CD14-positive monocyte (primary cell): ENCODE data around the gene CSMD2. TPM values are rescaled to one million over a fixed set of nuclear protein-coding genes. Genes with fewer than 3 reads are reported as not detected.

Source experiments
- DNase-seq, 3 donors: peaks; one replicate each; pipeline ENCODE4 v3.0.0-alpha.2; 2011 to 2022
- H2AFZ ChIP-seq: 2 replicates; pipeline ENCODE4 v1.6.0; 2012; ENCODE audit warnings: mild to moderate bottlenecking, low read depth, low read length, inconsistent platforms; ENCODE audit not compliant: insufficient read depth, poor library complexity, severe bottlenecking
- H3K27ac ChIP-seq, 2 donors: 1 replicate in 1 of 2; 2 replicates in 1 of 2; pipeline ENCODE4 v1.5.1; 2012 to 2013; ENCODE audit warnings: low read length in 2 of 2, control low read depth in 1 of 2, inconsistent platforms in 1 of 2, low read depth in 1 of 2, mild to moderate bottlenecking in 1 of 2
- H3K27me3 ChIP-seq, 2 donors: one replicate each; pipeline versions ENCODE4 v1.6.0 to v1.6.1; 2011 to 2013; ENCODE audit warnings: low read length in 2 of 2; ENCODE audit not compliant: control insufficient read depth in 2 of 2, insufficient read depth in 2 of 2
- H3K36me3 ChIP-seq, 2 donors: replicated peaks in 1 of 2; 1 replicate in 1 of 2; 2 replicates in 1 of 2; pipeline versions ENCODE4 v1.5.1 to v1.6.1; 2012 to 2013; ENCODE audit warnings: low read length in 2 of 2, control low read depth in 1 of 2, inconsistent platforms in 1 of 2, mild to moderate bottlenecking in 1 of 2; ENCODE audit not compliant: insufficient read depth in 2 of 2, control insufficient read depth in 1 of 2
- H3K4me1 ChIP-seq, 2 donors: 1 replicate in 1 of 2; 2 replicates in 1 of 2; pipeline versions ENCODE4 v1.5.1 to v1.6.1; 2012 to 2013; ENCODE audit warnings: low read length in 2 of 2, control low read depth in 1 of 2, inconsistent platforms in 1 of 2, mild to moderate bottlenecking in 1 of 2, moderate library complexity in 1 of 2; ENCODE audit not compliant: insufficient read depth in 2 of 2, control insufficient read depth in 1 of 2
- H3K4me2 ChIP-seq: replicated peaks from 2 replicates; pipeline ENCODE3; 2012; ENCODE audit warnings: low read length, moderate library complexity, mild to moderate bottlenecking; ENCODE audit not compliant: poor library complexity, severe bottlenecking; ENCODE audit errors: extremely low read depth
- H3K4me3 ChIP-seq, 3 experiments: fragments of 200-600 bp in 1 of 3; sonication (generic) in 1 of 3; replicated peaks in 1 of 3; 1 replicate in 2 of 3; 2 replicates in 1 of 3; pipeline ENCODE4 v1.5.1; 2011 to 2013; ENCODE audit warnings: low read length in 3 of 3, mild to moderate bottlenecking in 3 of 3, control low read depth in 2 of 3, low read depth in 2 of 3, inconsistent platforms in 1 of 3, moderate library complexity in 1 of 3
- H3K79me2 ChIP-seq: 2 replicates; pipeline ENCODE4 v1.6.0; 2012; ENCODE audit warnings: mild to moderate bottlenecking, control low read depth, inconsistent platforms, low read length, moderate library complexity; ENCODE audit not compliant: insufficient read depth
- H3K9ac ChIP-seq: 2 replicates; pipeline ENCODE4 v1.6.0; 2017; ENCODE audit warnings: low read length, mild to moderate bottlenecking; ENCODE audit not compliant: insufficient read depth, poor library complexity, severe bottlenecking
- H3K9me3 ChIP-seq, 2 donors: replicated peaks in 1 of 2; 1 replicate in 1 of 2; 2 replicates in 1 of 2; pipeline versions ENCODE4 v1.5.1 to v1.6.1; 2012 to 2013; ENCODE audit warnings: low read length in 2 of 2, control low read depth in 1 of 2; ENCODE audit not compliant: control insufficient read depth in 1 of 2, insufficient read depth in 1 of 2
- H4K20me1 ChIP-seq: 2 replicates; pipeline ENCODE4 v1.6.0; 2012; ENCODE audit warnings: mild to moderate bottlenecking, low read length, control low read depth, moderate library complexity; ENCODE audit not compliant: insufficient read depth
- H3K27ac Mint-ChIP-seq, 7 donors: one replicate each; pipeline ENCODE4 v1.8.0; 2020; ENCODE audit warnings: mild to moderate bottlenecking in 7 of 7, mixed read lengths in 7 of 7, moderate library complexity in 6 of 7, inconsistent platforms in 2 of 7
- H3K27me3 Mint-ChIP-seq, 3 donors: one replicate each; pipeline ENCODE4 v1.8.0; 2021 to 2022; ENCODE audit warnings: low read depth in 3 of 3, mild to moderate bottlenecking in 3 of 3, mixed read lengths in 3 of 3, moderate library complexity in 3 of 3, inconsistent platforms in 1 of 3
- H3K36me3 Mint-ChIP-seq, 2 donors: one replicate each; pipeline ENCODE4 v1.8.0; 2020; ENCODE audit warnings: mixed read lengths in 2 of 2, inconsistent platforms in 1 of 2, mild to moderate bottlenecking in 1 of 2
- H3K4me1 Mint-ChIP-seq: one replicate; pipeline ENCODE4 v1.8.0; 2020; ENCODE audit warnings: mild to moderate bottlenecking, mixed read lengths
- H3K4me3 Mint-ChIP-seq, 2 donors: one replicate each; pipeline ENCODE4 v1.8.0; 2020; ENCODE audit warnings: mild to moderate bottlenecking in 2 of 2, mixed read lengths in 2 of 2, moderate library complexity in 1 of 2
- H3K9me3 Mint-ChIP-seq, 7 donors: one replicate each; pipeline ENCODE4 v1.8.0; 2020 to 2022; ENCODE audit warnings: mixed read lengths in 7 of 7, mild to moderate bottlenecking in 6 of 7, moderate library complexity in 6 of 7, inconsistent platforms in 2 of 7
- CTCF ChIP-seq: fragments of 200-600 bp; IDR thresholded peaks from one replicate; pipeline ENCODE4 v1.8.0; 2022; ENCODE audit warnings: antibody characterized with exemption, mild to moderate bottlenecking
- WGBS: methylation state at CpG from one replicate; pipeline ENCODE4 v1.1.5; 2013; ENCODE audit warnings: missing lambda C conversion rate; ENCODE audit not compliant: insufficient coverage; 5-methylcytosine and 5-hydroxymethylcytosine counted together
- intact Hi-C, 2 donors: fragments of 100-400 bp; cut with micrococcal nuclease; formaldehyde crosslinking; loops; one replicate each; pipeline versions ENCODE4 v1.15.0 to v1.15.1; 2023
- polyA plus RNA-seq, 3 donors: library from polyadenylated mRNA; depleted of rRNA in 1 of 3; unstranded in 2 of 3; stranded (reverse) in 1 of 3; fragments of 300-500 nt in 2 of 3; fragments of >200 nt in 1 of 3; fragmentation: Illumina TruSeq in 2 of 3; gene quantifications; 1 replicate in 2 of 3; 2 replicates in 1 of 3; pipeline ENCODE4 v1.2.3, GENCODE V29; 2012 to 2021

The CSMD2 gene
- polyA plus RNA-seq, 3 donors, result 0.04 TPM; not detected in 2

GRCh38 chr1:33946836-33947235 is 218.2 kb downstream of the CSMD2 start:
- no peak overlapping the region for H3K4me3 Mint-ChIP-seq
- Histone ChIP-seq H4K20me1 (no peaks in the 10 kb centered on the region), H2AFZ (no peak overlapping the region), H3K79me2 (no peaks in the 10 kb centered on the region), H3K4me1 (no peaks in the 10 kb centered on the region), H3K4me2 (no peak overlapping the region), H3K9me3 (no peaks in the 10 kb centered on the region), H3K27ac (no peak overlapping the region), H3K36me3 (no peaks in the 10 kb centered on the region), H3K27me3 (no peaks in the 10 kb centered on the region), H3K9ac (no peak overlapping the region), H3K4me3 (no peak overlapping the region)
- H3K27me3 Mint-ChIP-seq, result peaks cover 0 to 3% (median 0%) of the 10 kb centered on the region in 3 donors
- no peak overlapping the region for H3K27ac Mint-ChIP-seq
- no peaks in the 10 kb centered on the region for H3K4me1 Mint-ChIP-seq
- no CpG with 5 or more reads among the region's 2 CpGs for WGBS
- H3K9me3 Mint-ChIP-seq, result peaks cover 0 to 1% (median 0%) of the 10 kb centered on the region in 7 donors
- no peaks in the 10 kb centered on the region for H3K36me3 Mint-ChIP-seq
- intact Hi-C loops, result no loop called here
- no peak for DNase-seq
- no peak for TF ChIP-seq CTCF

DNA sequence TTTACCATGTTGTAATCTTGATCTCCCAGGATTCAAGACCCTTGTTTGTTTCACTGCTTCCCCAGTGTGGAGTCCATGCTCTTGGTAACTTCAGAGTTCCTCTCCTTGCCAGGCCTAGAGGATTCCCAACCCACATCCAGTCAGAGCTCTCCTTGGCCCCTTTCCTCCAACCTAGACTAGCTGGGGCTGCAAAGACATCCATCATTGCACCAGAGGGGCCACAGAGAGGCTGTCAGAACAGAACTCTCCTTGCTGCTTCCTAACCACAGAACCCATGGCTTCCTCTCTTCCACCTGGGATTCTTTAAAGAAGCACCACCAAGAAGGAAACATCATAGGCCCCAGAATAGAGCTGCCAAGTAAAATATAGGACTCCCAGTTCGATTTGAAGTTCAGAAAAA is 220.2 kb downstream of the CSMD2 start:
- Histone ChIP-seq H3K4me1 (no peaks in the 10 kb centered on the region), H3K4me3 (no peak overlapping the region), H3K36me3 (no peaks in the 10 kb centered on the region), H3K9ac (no peak overlapping the region), H2AFZ (no peak overlapping the region), H3K9me3 (no peaks in the 10 kb centered on the region), H3K4me2 (no peak overlapping the region), H3K27me3 (no peaks in the 10 kb centered on the region), H3K79me2 (no peaks in the 10 kb centered on the region), H3K27ac (no peak overlapping the region), H4K20me1 (no peaks in the 10 kb centered on the region)
- no peak for DNase-seq
- no peak for TF ChIP-seq CTCF
- no CpG with 5 or more reads among the region's 1 CpG for WGBS
- Mint-ChIP-seq H3K9me3 (peaks cover 0 to under 1% (median 0%) of the 10 kb centered on the region in 7 donors), H3K27me3 (peaks cover 0 to 5% (median 0%) of the 10 kb centered on the region in 3 donors), H3K27ac (no peak overlapping the region), H3K4me1 (no peaks in the 10 kb centered on the region), H3K36me3 (no peaks in the 10 kb centered on the region), H3K4me3 (no peak overlapping the region)
- intact Hi-C loops, result no loop called here
